ENCODE measurements around the gene RAPGEF5. TPM values are rescaled to one million over a fixed set of nuclear protein-coding genes. Genes with fewer than 3 reads are reported as not detected.

The RAPGEF5 gene
- total RNA-seq, 4 donors from 2014 or later: 21.2 to 27.0 (median 24.1) TPM

DNA sequence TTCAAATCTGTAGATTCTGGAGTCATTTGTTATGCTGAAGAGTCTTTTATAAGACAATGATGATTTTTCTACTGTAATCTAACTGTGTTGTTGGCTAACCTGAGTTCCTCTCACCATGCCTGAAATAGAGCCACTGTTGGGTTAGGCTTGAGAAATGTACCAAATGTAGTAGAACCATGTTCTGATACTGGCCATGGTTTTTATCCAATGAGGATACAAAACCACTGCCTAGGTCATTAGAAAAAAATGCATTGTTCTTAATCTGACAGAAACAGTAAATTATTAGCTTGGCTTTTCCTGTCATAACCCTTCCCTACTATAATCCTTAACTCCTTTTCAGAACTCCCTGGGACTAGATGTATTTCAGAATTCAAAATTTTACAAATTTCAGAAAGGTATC, 86.6 kb downstream of the RAPGEF5 start:
- no peak overlapping the region for H3K27ac ChIP-seq (replicated peaks in 1 of 4)
- no peaks in the 10 kb centered on the region for H3K36me3 ChIP-seq
- no peaks in the 10 kb centered on the region for H3K27me3 ChIP-seq
- H3K4me1 ChIP-seq: no peaks in the 10 kb centered on the region
- H3K4me3 ChIP-seq: no peak overlapping the region
- intact Hi-C loops (cut with DNase I): no loop called here
- no peak for TF ChIP-seq POLR2AphosphoS5 (IDR thresholded peaks at IDR 0.05)
- TF ChIP-seq, protein P1, sequence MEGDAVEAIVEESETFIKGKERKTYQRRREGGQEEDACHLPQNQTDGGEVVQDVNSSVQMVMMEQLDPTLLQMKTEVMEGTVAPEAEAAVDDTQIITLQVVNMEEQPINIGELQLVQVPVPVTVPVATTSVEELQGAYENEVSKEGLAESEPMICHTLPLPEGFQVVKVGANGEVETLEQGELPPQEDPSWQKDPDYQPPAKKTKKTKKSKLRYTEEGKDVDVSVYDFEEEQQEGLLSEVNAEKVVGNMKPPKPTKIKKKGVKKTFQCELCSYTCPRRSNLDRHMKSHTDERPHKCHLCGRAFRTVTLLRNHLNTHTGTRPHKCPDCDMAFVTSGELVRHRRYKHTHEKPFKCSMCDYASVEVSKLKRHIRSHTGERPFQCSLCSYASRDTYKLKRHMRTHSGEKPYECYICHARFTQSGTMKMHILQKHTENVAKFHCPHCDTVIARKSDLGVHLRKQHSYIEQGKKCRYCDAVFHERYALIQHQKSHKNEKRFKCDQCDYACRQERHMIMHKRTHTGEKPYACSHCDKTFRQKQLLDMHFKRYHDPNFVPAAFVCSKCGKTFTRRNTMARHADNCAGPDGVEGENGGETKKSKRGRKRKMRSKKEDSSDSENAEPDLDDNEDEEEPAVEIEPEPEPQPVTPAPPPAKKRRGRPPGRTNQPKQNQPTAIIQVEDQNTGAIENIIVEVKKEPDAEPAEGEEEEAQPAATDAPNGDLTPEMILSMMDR (IDR thresholded peaks at IDR 0.05): no peak
- no peak for TF ChIP-seq EP300 (IDR thresholded peaks at IDR 0.05)
- TF ChIP-seq POLR2A (IDR thresholded peaks at IDR 0.05; ENCODE audit: low read depth): no peak
- DNase-seq (ENCODE audit: extremely low spot score): no peak
- H3K9me3 ChIP-seq: no peaks in the 10 kb centered on the region

DNA sequence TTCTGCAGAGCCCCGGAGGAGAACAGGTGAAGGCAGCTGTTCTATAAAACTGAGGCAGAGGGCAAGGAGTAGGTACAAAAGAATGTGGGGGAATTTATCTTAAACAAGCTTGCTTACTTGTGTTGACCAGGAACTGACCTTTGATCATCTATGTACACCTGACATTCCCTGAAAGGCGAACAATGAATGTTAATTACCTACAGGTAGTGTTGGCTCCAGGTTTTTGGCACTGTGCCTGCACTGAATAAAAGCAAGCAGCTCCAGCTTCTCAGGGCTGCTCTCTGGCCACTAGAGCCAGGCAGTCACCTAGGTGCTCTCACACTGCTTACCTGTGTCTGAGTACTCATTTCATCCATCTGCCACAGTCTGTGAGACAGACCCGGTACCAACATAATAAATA, 87.0 kb downstream of the RAPGEF5 start:
- no peak for DNase-seq (ENCODE audit: extremely low spot score)
- Histone ChIP-seq H3K4me1 (no peaks in the 10 kb centered on the region), H3K27ac (replicated peaks in 1 of 4) (no peak overlapping the region), H3K9me3 (no peaks in the 10 kb centered on the region), H3K4me3 (no peak overlapping the region), H3K27me3 (no peaks in the 10 kb centered on the region), H3K36me3 (no peaks in the 10 kb centered on the region)
- TF ChIP-seq, protein P1 (IDR thresholded peaks at IDR 0.05): no peak
- TF ChIP-seq EP300 (IDR thresholded peaks at IDR 0.05) (no peak), POLR2AphosphoS5 (IDR thresholded peaks at IDR 0.05) (no peak)
- WGBS: 84% methylated on average over 3 of the region's 3 CpGs
- intact Hi-C loops (cut with DNase I): no loop called here

DNA sequence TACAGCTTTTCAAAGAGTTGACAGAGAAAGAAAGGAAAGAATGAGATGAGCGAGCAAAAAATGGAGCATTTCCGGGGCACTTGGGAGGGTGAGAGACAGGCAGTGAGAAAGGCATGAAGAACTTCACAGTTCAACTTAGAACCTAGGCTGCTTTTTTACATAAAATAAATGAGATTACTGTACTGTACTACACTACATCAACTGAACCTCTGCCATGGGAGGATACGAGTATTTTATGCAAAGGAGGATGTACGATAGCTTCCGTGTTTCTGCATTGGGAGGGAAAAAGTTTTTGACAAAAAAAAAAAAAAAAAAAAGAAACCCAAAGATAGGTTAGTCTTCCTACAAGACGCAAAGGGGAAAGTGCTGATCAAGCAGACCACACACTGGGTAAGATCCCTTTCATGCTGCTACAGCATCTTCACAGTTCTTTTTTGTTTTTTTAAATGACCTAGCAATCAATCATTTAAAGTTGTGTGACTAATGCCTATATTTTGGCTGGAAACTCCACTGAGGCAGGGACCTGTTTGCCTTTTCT, 88.0 kb downstream of the RAPGEF5 start:
- no peak for DNase-seq (ENCODE audit: extremely low spot score)
- no peaks in the 10 kb centered on the region for H3K4me1 ChIP-seq
- TF ChIP-seq POLR2AphosphoS5 (IDR thresholded peaks at IDR 0.05) (no peak), EP300 (IDR thresholded peaks at IDR 0.05) (no peak), POLR2A (IDR thresholded peaks at IDR 0.05; ENCODE audit: low read depth) (no peak)
- TF ChIP-seq, protein P1 (IDR thresholded peaks at IDR 0.05): no peak
- H3K9me3 ChIP-seq: no peaks in the 10 kb centered on the region
- no peak overlapping the region for H3K4me3 ChIP-seq
- no peaks in the 10 kb centered on the region for H3K27me3 ChIP-seq
- intact Hi-C loops (cut with DNase I): no loop called here
- 76% methylated on average over 6 of the region's 6 CpGs for WGBS
- H3K27ac ChIP-seq (replicated peaks in 1 of 4): no peak overlapping the region
- no peaks in the 10 kb centered on the region for H3K36me3 ChIP-seq

DNA sequence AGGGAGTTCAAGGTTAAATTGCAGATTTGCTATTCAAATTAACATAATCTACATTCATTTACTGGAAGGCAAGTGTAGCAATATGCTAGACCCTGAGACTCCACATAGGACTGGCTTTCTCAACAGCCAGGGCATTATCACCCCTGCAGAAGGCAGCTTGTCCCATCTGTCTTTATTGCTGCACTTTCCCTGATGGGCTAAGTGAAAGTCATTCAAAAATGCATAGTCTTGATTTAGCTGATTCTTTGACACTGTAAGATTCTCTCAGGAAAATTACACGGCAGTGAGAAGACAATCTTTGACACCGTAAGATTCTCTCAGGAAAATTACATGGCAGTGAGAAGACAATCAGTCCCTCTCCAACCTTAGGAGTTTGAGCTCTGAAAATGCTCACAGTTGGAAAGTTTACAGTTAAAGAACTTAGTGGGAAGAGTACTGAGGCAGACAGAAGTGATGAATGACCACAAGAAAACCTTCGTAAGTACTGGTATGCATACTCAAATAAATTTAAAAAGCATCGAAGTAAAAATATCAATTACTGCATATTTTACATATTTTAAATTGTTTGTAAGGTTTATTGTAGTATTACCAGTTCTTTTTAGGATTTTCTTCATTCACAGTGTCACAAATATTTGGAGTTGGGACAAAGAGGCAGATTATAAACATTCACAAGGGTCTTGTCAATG, 88.9 kb downstream of the RAPGEF5 start:
- no peak overlapping the region for H3K27ac ChIP-seq (replicated peaks in 1 of 4)
- 51% methylated on average over 4 of the region's 4 CpGs for WGBS

More for the DNA sequence above, 88.9 kb downstream of the RAPGEF5 start:
- intact Hi-C loops (cut with DNase I): no loop called here
- Histone ChIP-seq H3K36me3 (no peaks in the 10 kb centered on the region), H3K4me1 (no peaks in the 10 kb centered on the region), H3K9me3 (no peaks in the 10 kb centered on the region), H3K4me3 (no peak overlapping the region), H3K27me3 (no peaks in the 10 kb centered on the region)
- DNase-seq (ENCODE audit: extremely low spot score): no peak
- TF ChIP-seq EP300 (IDR thresholded peaks at IDR 0.05) (no peak), POLR2A (IDR thresholded peaks at IDR 0.05; ENCODE audit: low read depth) (no peak), POLR2AphosphoS5 (IDR thresholded peaks at IDR 0.05) (no peak)
- TF ChIP-seq, protein P1 (IDR thresholded peaks at IDR 0.05): no peak

All from esophagus muscularis mucosa (tissue), 4 donors.